NB4 (cell line): Measurements from ENCODE around the gene STK36.

Experiments
- MYC ChIP-seq: IDR thresholded peaks from 2 replicates; pipeline ENCODE4 v1.6.1; 2011; ENCODE audit warnings: low read depth, low read length
- POLR2A ChIP-seq: IDR thresholded peaks from 2 replicates; pipeline ENCODE4 v1.6.1; 2011; ENCODE audit warnings: mild to moderate bottlenecking; ENCODE audit not compliant: insufficient read length; ENCODE audit errors: extremely low read depth
- TF ChIP-seq, protein P1 (sequence below): IDR thresholded peaks from one replicate; pipeline ENCODE4 v1.5.1; 2012; ENCODE audit warnings: low read depth, low read length
- TF ChIP-seq, protein P2 (sequence below): IDR thresholded peaks from 2 replicates; pipeline ENCODE4 v1.6.1; 2011; ENCODE audit warnings: low read depth, low read length

DNA sequence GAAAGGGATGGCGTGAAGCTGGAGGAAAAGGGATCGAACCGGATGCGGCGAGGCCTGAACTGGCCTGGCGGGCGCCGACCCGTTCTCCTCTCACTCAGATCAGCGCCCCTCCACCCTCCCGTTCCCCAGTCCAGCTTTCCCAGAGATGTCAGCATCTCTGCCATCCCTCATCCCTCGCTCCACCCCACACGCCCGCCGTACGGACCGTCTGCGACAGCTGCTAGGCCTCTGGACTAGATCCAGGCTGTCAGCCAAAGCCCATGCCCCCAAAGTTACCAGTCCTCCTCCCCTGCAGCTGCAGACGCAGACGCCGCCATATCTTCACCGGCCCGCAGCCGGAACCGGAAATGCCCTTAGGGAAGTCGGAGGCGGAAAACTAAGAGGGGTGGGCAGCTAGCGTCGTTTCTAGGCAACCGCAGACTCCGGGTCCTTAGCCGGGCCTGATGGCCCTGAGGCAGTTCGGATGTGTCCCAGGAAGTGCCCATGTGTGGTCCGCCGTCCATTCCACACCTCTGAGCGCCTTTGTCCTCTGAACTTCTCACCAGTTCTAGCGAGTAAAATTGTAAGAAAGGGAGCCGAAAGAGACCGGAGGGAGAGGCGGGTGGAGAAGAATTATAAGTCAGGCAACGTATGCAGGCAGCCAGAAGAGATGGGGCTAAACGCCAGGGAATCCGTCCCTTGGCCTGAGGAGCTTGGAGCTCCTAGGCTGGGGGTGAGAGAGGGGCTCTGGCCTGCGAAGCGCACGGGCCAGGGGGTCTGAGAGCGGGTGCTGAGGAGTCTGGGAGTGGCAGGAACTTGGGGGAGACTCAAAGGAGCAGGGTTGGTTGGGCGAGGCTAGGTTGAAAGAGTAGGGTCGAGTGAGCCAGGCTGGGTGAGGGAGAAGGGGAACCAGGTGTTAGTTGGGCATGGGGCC, at the start of gene STK36, which contains the start of gene RNF25:
- TF ChIP-seq POLR2A (peak; percentile 61), MYC (no peak)
- TF ChIP-seq, protein P1, sequence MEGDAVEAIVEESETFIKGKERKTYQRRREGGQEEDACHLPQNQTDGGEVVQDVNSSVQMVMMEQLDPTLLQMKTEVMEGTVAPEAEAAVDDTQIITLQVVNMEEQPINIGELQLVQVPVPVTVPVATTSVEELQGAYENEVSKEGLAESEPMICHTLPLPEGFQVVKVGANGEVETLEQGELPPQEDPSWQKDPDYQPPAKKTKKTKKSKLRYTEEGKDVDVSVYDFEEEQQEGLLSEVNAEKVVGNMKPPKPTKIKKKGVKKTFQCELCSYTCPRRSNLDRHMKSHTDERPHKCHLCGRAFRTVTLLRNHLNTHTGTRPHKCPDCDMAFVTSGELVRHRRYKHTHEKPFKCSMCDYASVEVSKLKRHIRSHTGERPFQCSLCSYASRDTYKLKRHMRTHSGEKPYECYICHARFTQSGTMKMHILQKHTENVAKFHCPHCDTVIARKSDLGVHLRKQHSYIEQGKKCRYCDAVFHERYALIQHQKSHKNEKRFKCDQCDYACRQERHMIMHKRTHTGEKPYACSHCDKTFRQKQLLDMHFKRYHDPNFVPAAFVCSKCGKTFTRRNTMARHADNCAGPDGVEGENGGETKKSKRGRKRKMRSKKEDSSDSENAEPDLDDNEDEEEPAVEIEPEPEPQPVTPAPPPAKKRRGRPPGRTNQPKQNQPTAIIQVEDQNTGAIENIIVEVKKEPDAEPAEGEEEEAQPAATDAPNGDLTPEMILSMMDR: no peak
- TF ChIP-seq, protein P2, sequence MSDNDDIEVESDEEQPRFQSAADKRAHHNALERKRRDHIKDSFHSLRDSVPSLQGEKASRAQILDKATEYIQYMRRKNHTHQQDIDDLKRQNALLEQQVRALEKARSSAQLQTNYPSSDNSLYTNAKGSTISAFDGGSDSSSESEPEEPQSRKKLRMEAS: no peak
